Thyroid gland (tissue), 4 donors: ENCODE data around the gene CCR5.
"Not testable (repeated sequence)": the region's sequence is repeated elsewhere in the genome, so short reads cannot be mapped to it uniquely, and the experiment has no call there.

Source experiments
- CTCF ChIP-seq, 6 experiments: fragments of 200-600 bp in 3 of 6; fragments of 450-650 bp in 3 of 6; sonication (generic) in 3 of 6; IDR thresholded peaks; one replicate each; pipeline ENCODE4 v1.5.1; 2016 to 2019; ENCODE audit warnings: antibody characterized with exemption in 6 of 6, mild to moderate bottlenecking in 2 of 6, inconsistent platforms in 1 of 6, moderate library complexity in 1 of 6
- POLR2A ChIP-seq, 2 donors: fragments of 450-650 bp; IDR thresholded peaks; one replicate each; pipeline ENCODE4 v1.6.1; 2017; ENCODE audit warnings: antibody characterized with exemption in 2 of 2, mild to moderate bottlenecking in 2 of 2, moderate library complexity in 1 of 2

- not testable (repeated sequence) for TF ChIP-seq CTCF, POLR2A (IDR thresholded peaks at IDR 0.05)
These were observed 40.1 kb upstream of the CCR5 start for GRCh38 chr3:46330676-46331075.
